Adrenal gland (tissue), 12 donors: Measurements from ENCODE around the gene SPATA16. TPM values are rescaled to one million over a fixed set of nuclear protein-coding genes. Genes with fewer than 3 reads are reported as not detected.

Experiments
- DNase-seq, 7 donors: peaks; one replicate each; pipeline ENCODE4 v3.0.0-alpha.2; 2019 to 2020
- H3K27ac ChIP-seq, 5 donors: fragments of 200-600 bp; sonication (generic) in 4 of 5; 1 replicate in 3 of 5; 2 replicates in 2 of 5; pipeline versions ENCODE4 v1.5.1 to v1.8.0; 2016 to 2020; ENCODE audit warnings: mild to moderate bottlenecking in 1 of 5
- H3K27me3 ChIP-seq: fragments of 200-600 bp; 2 replicates; pipeline ENCODE4 v1.8.0; 2021
- H3K36me3 ChIP-seq, 2 donors: fragments of 200-600 bp; replicated peaks in 1 of 2; 1 replicate in 1 of 2; 2 replicates in 1 of 2; pipeline versions ENCODE4 v1.5.1 to v1.8.0; 2018 to 2022
- H3K4me1 ChIP-seq, 2 donors: fragments of 200-600 bp; replicated peaks in 1 of 2; 1 replicate in 1 of 2; 2 replicates in 1 of 2; pipeline versions ENCODE4 v1.5.1 to v1.8.0; 2018 to 2021
- H3K4me3 ChIP-seq, 4 donors: fragments of 200-600 bp; sonication (generic) in 3 of 4; one replicate each; pipeline ENCODE4 v1.5.1; 2016 to 2018
- H3K9me3 ChIP-seq, 3 donors: fragments of 200-600 bp; sonication (generic) in 1 of 3; replicated peaks in 1 of 3; 1 replicate in 2 of 3; 2 replicates in 1 of 3; pipeline versions ENCODE4 v1.5.1 to v1.8.0; 2016 to 2021
- POLR2A ChIP-seq, 2 donors: fragments of 450-650 bp; IDR thresholded peaks; one replicate each; pipeline ENCODE4 v1.6.1; 2017; ENCODE audit warnings: antibody characterized with exemption in 2 of 2, mild to moderate bottlenecking in 2 of 2, moderate library complexity in 1 of 2
- WGBS, 4 donors: extraction: QIAGEN DNeasy Blood & Tissue Kit in 2 of 4; methylation state at CpG; one replicate each; pipeline versions ENCODE4 v1.1.5 to v1.1.7; 2013 to 2017; 5-methylcytosine and 5-hydroxymethylcytosine counted together
- intact Hi-C, 2 donors: fragments of 100-400 bp; cut with DNase I; formaldehyde crosslinking; loops; one replicate each; pipeline versions ENCODE4 v1.14.1 to v1.15.0; 2022 to 2023
- polyA plus RNA-seq, 3 donors: library from polyadenylated mRNA; stranded (reverse); fragments of 200-250 nt in 2 of 3; fragments of 350-450 nt in 1 of 3; fragmentation: Illumina TruSeq in 1 of 3; extraction: RNeasy Lipid Tissue Mini Kit (QIAGEN cat#74804) in 1 of 3; gene quantifications; one replicate each; pipeline ENCODE4 v1.2.3, GENCODE V29; 2013 to 2014
- total RNA-seq, 9 donors: library from RNA; depleted of rRNA in 4 of 9; stranded (reverse); fragments of >200 nt in 4 of 9; fragments of 120-200 nt in 1 of 9; fragmentation: NEBNext Ultra II Directional in 1 of 9; extraction: Animal tissue kit (Norgen Biotek cat#: 25700) in 1 of 9; gene quantifications; one replicate each; pipeline versions ENCODE4 v1.1.0 to v1.2.4, GENCODE V29; 2013 to 2023
- TF ChIP-seq, protein P1 (sequence below), 6 experiments: fragments of 450-650 bp in 4 of 6; fragments of 200-600 bp in 2 of 6; sonication (generic) in 1 of 6; IDR thresholded peaks; 1 replicate in 5 of 6; 2 replicates in 1 of 6; pipeline versions ENCODE4 v1.5.1 to v1.8.0; 2016 to 2021; ENCODE audit warnings: antibody characterized with exemption in 6 of 6, mild to moderate bottlenecking in 2 of 6, moderate library complexity in 1 of 6
- donor health status: healthy with polysubstance abuse.
- donor health status: Bipolar disorder and iron deficiency.
- donor health status: DM: yes; HTN: yes; CAD: no.
- donor health status: DM: no; HTN: no; CAD: no.
- donor health status: DM: no; HTN: no; CAD: no.
- donor health status: DM: yes; HTN: yes; CAD: no.

SPATA16 gene
- total and polyA plus RNA-seq, 12 donors, result not detected

- 61 to 83% (median 75%) methylated on average over 2 of the region's 2 CpGs for WGBS, 4 donors
- no peak for TF ChIP-seq POLR2A (IDR thresholded peaks at IDR 0.05)
- TF ChIP-seq, protein P1, sequence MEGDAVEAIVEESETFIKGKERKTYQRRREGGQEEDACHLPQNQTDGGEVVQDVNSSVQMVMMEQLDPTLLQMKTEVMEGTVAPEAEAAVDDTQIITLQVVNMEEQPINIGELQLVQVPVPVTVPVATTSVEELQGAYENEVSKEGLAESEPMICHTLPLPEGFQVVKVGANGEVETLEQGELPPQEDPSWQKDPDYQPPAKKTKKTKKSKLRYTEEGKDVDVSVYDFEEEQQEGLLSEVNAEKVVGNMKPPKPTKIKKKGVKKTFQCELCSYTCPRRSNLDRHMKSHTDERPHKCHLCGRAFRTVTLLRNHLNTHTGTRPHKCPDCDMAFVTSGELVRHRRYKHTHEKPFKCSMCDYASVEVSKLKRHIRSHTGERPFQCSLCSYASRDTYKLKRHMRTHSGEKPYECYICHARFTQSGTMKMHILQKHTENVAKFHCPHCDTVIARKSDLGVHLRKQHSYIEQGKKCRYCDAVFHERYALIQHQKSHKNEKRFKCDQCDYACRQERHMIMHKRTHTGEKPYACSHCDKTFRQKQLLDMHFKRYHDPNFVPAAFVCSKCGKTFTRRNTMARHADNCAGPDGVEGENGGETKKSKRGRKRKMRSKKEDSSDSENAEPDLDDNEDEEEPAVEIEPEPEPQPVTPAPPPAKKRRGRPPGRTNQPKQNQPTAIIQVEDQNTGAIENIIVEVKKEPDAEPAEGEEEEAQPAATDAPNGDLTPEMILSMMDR (IDR thresholded peaks at IDR 0.05), result no peak
- no peaks in the 10 kb centered on the region for H3K9me3 ChIP-seq
- H3K27me3 ChIP-seq, result no peaks in the 10 kb centered on the region
- no peak overlapping the region for H3K4me3 ChIP-seq
- DNase-seq, result no peak
- intact Hi-C loops, result loop anchor here (5.0 to 10.0 kb wide), 2 partner anchors 212 to 215 kb away; no protein-coding TSS in a partner anchor
- no peak overlapping the region for H3K27ac ChIP-seq
- no peaks in the 10 kb centered on the region for H3K4me1 ChIP-seq
- H3K36me3 ChIP-seq, result no peaks in the 10 kb centered on the region
Measured at GRCh38 chr3:173049360-173049759, 91.7 kb downstream of the SPATA16 start.

DNA sequence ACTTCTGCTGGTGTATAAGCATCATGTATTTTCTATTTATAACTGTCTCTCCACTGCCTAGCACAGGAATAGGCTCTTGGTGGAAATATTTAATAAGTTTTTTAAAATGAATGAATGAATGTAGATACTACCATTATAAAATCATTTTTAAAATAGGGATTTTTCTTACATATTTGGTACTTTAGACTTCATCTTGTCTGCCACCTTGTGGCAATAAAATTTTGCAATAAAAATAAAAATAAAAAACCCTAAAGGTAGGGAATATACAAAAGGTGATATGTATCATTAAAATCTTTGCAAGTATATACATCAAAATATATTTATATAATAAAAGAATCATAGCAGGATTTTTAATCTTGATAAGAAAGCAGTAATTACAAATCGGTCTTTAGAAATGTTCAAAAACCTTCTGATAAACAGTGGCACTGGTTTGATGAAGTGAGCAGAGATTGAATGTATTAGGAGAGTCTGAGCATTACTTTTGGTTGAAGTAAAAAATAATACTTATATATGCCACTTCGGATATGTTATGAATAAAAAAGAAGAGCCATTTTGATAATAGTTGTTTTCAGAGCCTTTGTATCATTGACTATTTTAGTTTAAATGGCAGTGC lies 95.2 kb downstream of the SPATA16 start:
- H3K27me3 ChIP-seq, result no peaks in the 10 kb centered on the region
- no peak overlapping the region for H3K4me3 ChIP-seq
- no peaks in the 10 kb centered on the region for H3K36me3 ChIP-seq
- DNase-seq, result no peak
- H3K9me3 ChIP-seq, result no peaks in the 10 kb centered on the region
- H3K4me1 ChIP-seq, result no peaks in the 10 kb centered on the region
- intact Hi-C loops, result loop anchor here (5.0 to 10.0 kb wide), 2 partner anchors 209 to 211 kb away; no protein-coding TSS in a partner anchor
- no peak overlapping the region for H3K27ac ChIP-seq
- TF ChIP-seq, protein P1 (IDR thresholded peaks at IDR 0.05), result peak in 5 of 6 experiments; percentile 33 to 65 (median 49)
- no peak for TF ChIP-seq POLR2A (IDR thresholded peaks at IDR 0.05)
- 42 to 49% (median 47%) methylated on average over 2 of the region's 2 CpGs for WGBS, 4 donors

DNA sequence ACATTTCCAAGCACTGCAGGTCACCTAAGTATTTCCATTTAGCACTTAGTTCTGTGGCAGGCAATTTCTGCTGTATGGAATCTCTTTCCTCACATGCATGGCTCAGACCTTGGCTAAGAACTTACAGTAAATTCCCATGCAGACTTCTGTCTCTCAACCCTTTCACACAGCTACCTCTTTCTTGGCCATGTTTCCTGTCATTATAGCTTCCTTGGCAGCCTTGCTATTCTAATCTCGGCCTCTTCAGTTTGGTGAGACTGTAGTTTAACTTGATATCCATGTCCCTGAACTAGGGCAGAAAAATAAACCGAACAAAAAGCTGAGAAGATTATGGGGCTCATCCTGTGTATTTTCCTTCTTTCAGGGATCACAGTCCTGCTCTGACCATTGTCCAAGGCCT lies 96.0 kb downstream of the SPATA16 start:
- Histone ChIP-seq H3K9me3 (no peaks in the 10 kb centered on the region), H3K27ac (no peak overlapping the region), H3K4me3 (no peak overlapping the region), H3K36me3 (no peaks in the 10 kb centered on the region), H3K4me1 (no peaks in the 10 kb centered on the region), H3K27me3 (no peaks in the 10 kb centered on the region)
- TF ChIP-seq POLR2A (IDR thresholded peaks at IDR 0.05), result no peak
- TF ChIP-seq, protein P1 (IDR thresholded peaks at IDR 0.05), result no peak
- no peak for DNase-seq
- 54 to 67% (median 62%) methylated on average over 2 of the region's 2 CpGs for WGBS, 4 donors
- intact Hi-C loops, result loop anchor here (5.0 to 10.0 kb wide), 2 partner anchors 208 to 210 kb away; no protein-coding TSS in a partner anchor

DNA sequence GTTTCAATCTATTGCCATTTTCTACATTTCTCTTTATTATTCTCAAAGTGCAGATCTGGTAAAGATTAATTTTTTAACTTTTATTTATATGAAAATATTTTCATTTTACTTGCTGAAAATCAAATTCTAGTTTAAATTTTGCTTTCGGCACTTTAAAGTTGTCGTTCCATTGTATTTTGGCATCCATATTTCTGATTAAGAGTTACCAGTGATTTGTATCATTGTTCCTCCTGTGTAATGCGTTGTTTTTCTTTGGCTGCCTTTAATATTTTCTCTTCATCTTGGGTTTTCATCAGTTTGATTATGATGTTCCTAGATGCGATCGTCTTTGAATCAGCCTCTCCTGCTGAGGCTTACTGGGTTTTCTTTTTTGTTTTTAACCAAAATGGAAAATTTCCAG lies 97.3 kb downstream of the SPATA16 start:
- no peaks in the 10 kb centered on the region for H3K27me3 ChIP-seq
- no peak overlapping the region for H3K27ac ChIP-seq
- no peak for DNase-seq
- no peaks in the 10 kb centered on the region for H3K9me3 ChIP-seq
- WGBS, 4 donors, result 95 to 100% (median 96%) methylated on average over 5 of the region's 5 CpGs
- intact Hi-C loops, result loop anchor here in 1 of 2 donors (10.0 kb wide), 1 partner anchor 209 kb away; no protein-coding TSS in a partner anchor
- H3K4me1 ChIP-seq, result no peaks in the 10 kb centered on the region
- H3K36me3 ChIP-seq, result no peaks in the 10 kb centered on the region
- H3K4me3 ChIP-seq, result no peak overlapping the region
- TF ChIP-seq POLR2A (IDR thresholded peaks at IDR 0.05), result no peak
- TF ChIP-seq, protein P1 (IDR thresholded peaks at IDR 0.05), result no peak
